ENCODE results near the gene FASN. TPM values are rescaled to one million over a fixed set of nuclear protein-coding genes. Genes with fewer than 3 reads are reported as not detected.

Gene FASN
- total and polyA plus RNA-seq, 2 experiments from 2014 or later, result 85.9 to 276 TPM

DNA sequence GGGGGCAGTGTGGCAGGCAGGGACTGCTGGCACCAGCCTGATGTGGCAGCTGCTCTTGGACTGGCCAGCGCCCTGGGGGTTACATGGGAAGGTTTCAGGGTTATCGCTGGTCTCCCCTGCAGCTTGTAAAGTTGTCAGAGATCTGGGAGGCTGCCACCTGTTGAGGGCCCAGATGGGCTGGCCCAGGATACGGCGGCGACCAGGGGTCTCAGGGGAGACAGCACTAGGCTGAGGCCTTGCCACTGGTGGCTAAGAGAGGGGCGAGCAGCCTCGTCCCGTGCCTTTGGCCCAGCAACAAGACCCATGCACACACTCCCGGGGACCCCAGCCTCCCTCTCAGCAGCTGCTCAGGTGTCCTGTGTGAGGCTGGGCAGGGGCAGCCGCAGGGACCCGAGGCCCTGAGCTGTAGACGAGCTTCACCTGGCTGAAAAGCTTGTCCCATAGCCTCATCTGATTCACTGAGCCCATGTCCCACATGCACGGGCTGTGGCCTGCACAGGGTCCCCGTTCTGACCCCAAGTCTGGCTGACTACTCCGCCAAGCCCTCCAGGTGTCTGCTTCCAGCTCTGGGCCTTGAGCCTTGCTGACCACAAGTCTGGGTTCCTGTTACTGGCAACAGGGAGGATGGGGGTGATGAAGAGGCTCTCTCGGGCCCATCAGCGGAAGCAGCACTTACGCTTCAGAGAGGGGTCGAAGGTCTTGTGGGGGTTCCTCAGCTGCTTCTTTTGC is 38.6 kb downstream of the FASN start:
- Histone ChIP-seq H3K27ac (no peak overlapping the region), H3K4me1 (ENCODE audit: low read depth) (no peaks in the 10 kb centered on the region), H3K36me3 (peaks cover 35% of the 10 kb centered on the region), H3K9me3 (ENCODE audit: low read depth) (no peaks in the 10 kb centered on the region), H3K4me3 (no peak overlapping the region), H3K27me3 (no peaks in the 10 kb centered on the region)
- TF ChIP-seq, protein P1, sequence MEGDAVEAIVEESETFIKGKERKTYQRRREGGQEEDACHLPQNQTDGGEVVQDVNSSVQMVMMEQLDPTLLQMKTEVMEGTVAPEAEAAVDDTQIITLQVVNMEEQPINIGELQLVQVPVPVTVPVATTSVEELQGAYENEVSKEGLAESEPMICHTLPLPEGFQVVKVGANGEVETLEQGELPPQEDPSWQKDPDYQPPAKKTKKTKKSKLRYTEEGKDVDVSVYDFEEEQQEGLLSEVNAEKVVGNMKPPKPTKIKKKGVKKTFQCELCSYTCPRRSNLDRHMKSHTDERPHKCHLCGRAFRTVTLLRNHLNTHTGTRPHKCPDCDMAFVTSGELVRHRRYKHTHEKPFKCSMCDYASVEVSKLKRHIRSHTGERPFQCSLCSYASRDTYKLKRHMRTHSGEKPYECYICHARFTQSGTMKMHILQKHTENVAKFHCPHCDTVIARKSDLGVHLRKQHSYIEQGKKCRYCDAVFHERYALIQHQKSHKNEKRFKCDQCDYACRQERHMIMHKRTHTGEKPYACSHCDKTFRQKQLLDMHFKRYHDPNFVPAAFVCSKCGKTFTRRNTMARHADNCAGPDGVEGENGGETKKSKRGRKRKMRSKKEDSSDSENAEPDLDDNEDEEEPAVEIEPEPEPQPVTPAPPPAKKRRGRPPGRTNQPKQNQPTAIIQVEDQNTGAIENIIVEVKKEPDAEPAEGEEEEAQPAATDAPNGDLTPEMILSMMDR (IDR thresholded peaks at IDR 0.05; ENCODE audit: low read depth, low read length), result no peak
- no peak for DNase-seq (ENCODE audit: low read depth in 1 of 2, low spot score in 1 of 2)

DNA sequence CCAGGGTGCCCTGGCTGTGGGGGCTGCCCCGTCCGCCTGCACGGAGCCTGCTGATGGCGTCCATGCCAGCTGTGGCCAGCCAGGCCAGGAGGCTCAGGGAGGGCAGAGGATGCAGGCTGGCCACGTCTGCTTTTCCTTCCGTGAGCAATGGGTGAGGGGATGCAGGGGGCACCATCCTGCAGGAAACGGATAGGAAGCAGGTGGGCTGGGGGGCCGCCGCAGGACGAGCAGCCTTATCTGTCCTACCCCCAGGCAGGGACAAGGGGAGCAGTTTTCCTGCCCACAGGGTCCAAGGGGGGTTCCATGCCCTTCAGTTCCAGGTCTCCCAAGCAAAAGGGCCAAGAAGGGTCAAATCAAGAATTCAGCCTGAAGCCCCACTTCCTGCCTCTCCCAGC is 39.2 kb downstream of the FASN start:
- Histone ChIP-seq H3K4me1 (ENCODE audit: low read depth) (no peaks in the 10 kb centered on the region), H3K27ac (no peak overlapping the region), H3K27me3 (no peaks in the 10 kb centered on the region), H3K36me3 (peaks cover 35% of the 10 kb centered on the region), H3K9me3 (ENCODE audit: low read depth) (no peaks in the 10 kb centered on the region), H3K4me3 (no peak overlapping the region)
- TF ChIP-seq, protein P1 (IDR thresholded peaks at IDR 0.05; ENCODE audit: low read depth, low read length), result no peak
- DNase-seq (ENCODE audit: low read depth in 1 of 2, low spot score in 1 of 2), result no peak

DNA sequence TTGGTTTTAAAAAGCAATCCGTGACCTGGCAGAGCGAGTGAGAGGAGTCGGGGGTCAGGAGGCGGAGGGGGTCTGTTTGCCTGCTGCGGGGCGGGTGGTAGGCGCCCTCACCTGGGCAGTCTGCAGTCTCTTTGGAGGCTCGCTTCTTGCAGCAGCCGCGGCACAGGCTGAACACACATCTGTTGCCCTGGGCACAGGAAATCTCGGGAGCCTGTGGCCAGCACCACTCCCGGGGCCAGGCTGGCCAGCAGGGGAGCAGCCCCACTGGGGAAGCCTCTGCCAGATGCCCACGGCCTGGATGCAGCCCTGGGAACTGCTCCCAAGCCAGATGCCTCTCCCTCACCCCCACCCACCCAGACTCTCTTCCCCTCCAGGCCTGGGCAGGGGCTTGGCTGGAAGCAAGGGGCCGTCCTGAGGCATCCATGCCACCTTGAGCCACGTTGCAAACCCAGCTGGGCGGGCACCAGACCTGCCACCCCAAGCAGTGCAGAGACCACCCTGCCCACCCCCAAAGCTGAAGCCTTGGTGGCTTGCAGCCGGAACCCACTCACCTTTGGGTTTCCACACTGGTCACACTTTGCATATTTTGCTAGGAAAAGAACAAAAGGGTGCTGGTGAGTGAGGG is 39.7 kb downstream of the FASN start:
- peaks cover 35% of the 10 kb centered on the region for H3K36me3 ChIP-seq
- TF ChIP-seq, protein P1 (IDR thresholded peaks at IDR 0.05; ENCODE audit: low read depth, low read length), result no peak
- no peaks in the 10 kb centered on the region for H3K4me1 ChIP-seq (ENCODE audit: low read depth)
- H3K27ac ChIP-seq, result no peak overlapping the region
- H3K4me3 ChIP-seq, result no peak overlapping the region
- no peaks in the 10 kb centered on the region for H3K27me3 ChIP-seq
- DNase-seq (ENCODE audit: low read depth in 1 of 2, low spot score in 1 of 2), result no peak
- H3K9me3 ChIP-seq (ENCODE audit: low read depth), result no peaks in the 10 kb centered on the region

DNA sequence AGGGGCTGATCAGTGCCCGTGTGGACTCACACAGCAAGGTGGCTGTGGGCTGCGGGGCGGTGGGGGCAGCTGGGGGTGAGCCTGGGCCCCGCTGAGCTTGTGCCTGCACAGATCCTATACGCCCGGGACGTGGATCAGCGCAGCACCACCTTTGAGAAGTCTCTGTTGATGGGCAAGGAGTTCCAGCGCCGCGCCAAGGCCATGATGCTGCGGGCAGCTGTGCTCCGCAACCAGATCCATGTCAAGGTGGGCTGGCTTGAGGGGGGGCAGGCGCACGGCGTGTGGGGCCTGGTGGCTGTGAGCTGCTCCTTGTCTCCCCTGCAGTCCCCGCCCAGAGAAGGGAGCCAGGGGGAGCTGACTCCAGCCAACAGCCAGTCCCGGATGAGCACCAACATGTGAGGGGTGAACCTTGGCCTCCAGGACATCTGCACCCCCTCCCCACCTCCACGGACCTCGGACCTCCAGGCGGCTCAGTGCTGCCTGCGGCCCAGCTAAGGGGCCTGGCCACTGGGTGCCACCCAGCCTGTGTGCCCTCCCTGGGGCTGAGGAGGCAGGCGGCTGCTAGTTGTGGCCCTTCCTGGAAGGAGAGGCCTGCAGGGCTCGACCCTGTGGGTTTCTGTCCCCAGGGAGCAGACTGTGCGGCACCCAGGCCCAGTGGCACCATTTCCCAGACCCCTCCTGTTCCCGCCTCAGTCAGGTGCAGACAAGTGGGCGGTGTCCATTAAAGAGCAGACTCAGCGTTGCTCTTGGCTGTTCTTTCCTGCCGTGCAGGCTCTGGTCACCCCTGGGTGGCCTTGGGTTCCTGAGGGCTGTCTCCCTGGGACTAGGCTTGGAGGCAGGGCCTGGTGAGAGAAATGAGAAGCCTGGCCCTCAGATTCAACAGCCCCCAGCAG is 41.1 kb downstream of the FASN start:
- Histone ChIP-seq H3K36me3 (peaks cover 35% of the 10 kb centered on the region), H3K9me3 (ENCODE audit: low read depth) (no peaks in the 10 kb centered on the region), H3K4me3 (no peak overlapping the region), H3K4me1 (ENCODE audit: low read depth) (peaks cover 4% of the 10 kb centered on the region), H3K27me3 (no peaks in the 10 kb centered on the region), H3K27ac (no peak overlapping the region)
- DNase-seq (ENCODE audit: low read depth in 1 of 2, low spot score in 1 of 2), result no peak
- TF ChIP-seq, protein P1 (IDR thresholded peaks at IDR 0.05; ENCODE audit: low read depth, low read length), result no peak

DNA sequence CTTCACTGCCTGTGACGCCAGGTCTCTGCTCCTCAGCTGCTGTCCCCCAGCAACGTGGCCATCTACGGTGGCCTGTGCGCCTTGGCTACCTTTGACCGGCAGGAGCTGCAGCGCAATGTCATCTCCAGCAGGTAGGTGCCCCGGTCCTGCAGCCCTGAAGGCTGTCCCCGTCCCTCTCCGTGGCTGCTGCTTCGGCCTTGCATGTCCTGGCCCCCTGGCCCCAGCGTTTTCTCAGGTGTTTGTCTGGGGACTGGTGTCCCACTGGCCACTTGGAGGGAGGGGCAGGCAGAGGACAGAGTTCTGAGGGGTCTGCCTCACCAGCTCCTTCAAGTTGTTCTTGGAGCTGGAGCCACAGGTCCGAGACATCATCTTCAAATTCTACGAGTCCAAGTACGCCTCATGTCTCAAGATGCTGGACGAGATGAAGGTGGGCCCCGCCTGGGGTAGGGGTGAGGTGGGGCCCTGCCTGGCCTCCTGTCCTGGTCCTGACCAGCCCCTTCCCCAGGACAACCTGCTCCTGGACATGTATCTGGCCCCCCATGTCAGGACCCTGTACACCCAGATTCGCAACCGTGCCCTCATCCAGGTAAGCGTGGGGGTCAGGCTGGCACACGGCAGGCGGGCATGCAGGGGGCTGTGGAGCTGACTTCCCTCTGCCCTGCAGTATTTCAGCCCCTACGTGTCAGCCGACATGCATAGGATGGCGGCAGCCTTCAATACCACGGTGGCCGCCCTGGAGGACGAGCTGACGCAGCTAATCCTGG is 41.9 kb downstream of the FASN start:
- Histone ChIP-seq H3K9me3 (ENCODE audit: low read depth) (no peaks in the 10 kb centered on the region), H3K4me3 (no peak overlapping the region), H3K27ac (no peak overlapping the region), H3K4me1 (ENCODE audit: low read depth) (peaks cover 4% of the 10 kb centered on the region), H3K36me3 (peaks cover 30% of the 10 kb centered on the region), H3K27me3 (no peaks in the 10 kb centered on the region)
- DNase-seq (ENCODE audit: low read depth in 1 of 2, low spot score in 1 of 2), result no peak
- TF ChIP-seq, protein P1 (IDR thresholded peaks at IDR 0.05; ENCODE audit: low read depth, low read length), result no peak

Measured in cardiac muscle cell (in vitro differentiated cells and primary cell).